HepG2 (cell line): ENCODE data around the gene SERPINB11. TPM values are rescaled to one million over a fixed set of nuclear protein-coding genes. Genes with fewer than 3 reads are reported as not detected.

Experiments used
- ATAC-seq: fragments of 200-7000 bp; cut with Tn5 transposase; 3 replicates; pipeline ENCODE4 v1.9.1; 2020; ENCODE audit warnings: mild to moderate bottlenecking, moderate library complexity
- BruUV-seq: library from RNA; stranded (reverse); fragments of 400-500 nt; replicated peaks from 2 replicates; lab custom pipeline; 2021; lab: Mats Ljungman, UMichigan
- CTCF ChIA-PET: fragments of 300-600 bp; formaldehyde crosslinking; extraction: SDS; loops from one replicate; lab custom pipeline; 2021; ENCODE audit warnings: low total read pairs, inconsistent platforms, low intra/inter-chr PET ratio; lab: Yijun Ruan, JAX
- POLR2A ChIA-PET: fragments of 350-600 bp; sonication (Branson Sonifier 250); formaldehyde crosslinking; loops from one replicate; lab custom pipeline; 2020; ENCODE audit warnings: antibody characterized with exemption, inconsistent platforms; lab: Yijun Ruan, JAX
- DNase-seq: peaks from one replicate; pipeline ENCODE4 v3.0.0-alpha.2; 2015; ENCODE audit warnings: low spot score
- FAIRE-seq: peaks from 3 replicates; lab custom pipeline; 2011; peaks lifted over from hg19 to GRCh38; lab: Jason Lieb, UNC
- H2AFZ ChIP-seq: one replicate; pipeline ENCODE4 v1.6.1; 2011; ENCODE audit warnings: low read length, inconsistent platforms
- H3K27ac ChIP-seq: fragments of 300-600 bp; 3 replicates; pipeline ENCODE4 v1.8.0; 2011; ENCODE audit warnings: mixed run types, mild to moderate bottlenecking, mixed read lengths, low read length, inconsistent platforms; ENCODE audit not compliant: insufficient read depth; ENCODE audit errors: extremely low read length
- H3K27me3 ChIP-seq, 2 experiments: fragments of 200-600 bp in 1 of 2; 2 replicates in 1 of 2; 3 replicates in 1 of 2; pipeline versions ENCODE4 v1.6.0 to v1.8.0; 2011; ENCODE audit warnings: low read length in 2 of 2, mild to moderate bottlenecking in 2 of 2, moderate library complexity in 2 of 2, inconsistent platforms in 1 of 2; ENCODE audit not compliant: insufficient read depth in 2 of 2, control insufficient read depth in 1 of 2
- H3K36me3 ChIP-seq, 2 experiments: fragments of 200-600 bp in 1 of 2; replicated peaks in 1 of 2; 2 replicates in 1 of 2; 3 replicates in 1 of 2; pipeline versions ENCODE4 v1.5.1 to v1.8.0; 2011; ENCODE audit warnings: low read length in 2 of 2, inconsistent platforms in 1 of 2; ENCODE audit not compliant: insufficient read depth in 2 of 2, control insufficient read depth in 1 of 2
- H3K4me1 ChIP-seq: 2 replicates; pipeline ENCODE4 v1.5.1; 2012; ENCODE audit warnings: low read length, inconsistent platforms; ENCODE audit not compliant: insufficient read depth
- H3K4me2 ChIP-seq: 2 replicates; pipeline ENCODE4 v1.6.0; 2011; ENCODE audit warnings: low read depth, low read length, inconsistent platforms
- H3K4me3 ChIP-seq, 3 experiments: fragments of 200-600 bp in 1 of 3; sonication (generic), shearing (Covaris generic) in 1 of 3; replicated peaks in 1 of 3; 2 replicates each; pipeline ENCODE4 v1.5.1; 2011 to 2016; ENCODE audit warnings: low read length in 3 of 3, inconsistent platforms in 2 of 3, low read depth in 2 of 3, mild to moderate bottlenecking in 2 of 3, control low read depth in 1 of 3, mixed read lengths in 1 of 3; ENCODE audit not compliant: insufficient read depth in 1 of 3
- H3K79me2 ChIP-seq: one replicate; pipeline ENCODE4 v1.6.1; 2011; ENCODE audit warnings: low read length, inconsistent platforms; ENCODE audit not compliant: insufficient read depth
- H3K9ac ChIP-seq: 2 replicates; pipeline ENCODE4 v1.6.0; 2011; ENCODE audit warnings: mild to moderate bottlenecking, low read depth, low read length, inconsistent platforms; ENCODE audit not compliant: insufficient read depth
- H3K9me3 ChIP-seq: 2 replicates; pipeline ENCODE4 v1.5.1; 2012; ENCODE audit warnings: mild to moderate bottlenecking, low read length
- H4K20me1 ChIP-seq: 2 replicates; pipeline ENCODE4 v1.6.0; 2011; ENCODE audit warnings: inconsistent platforms, mild to moderate bottlenecking, low read length, moderate library complexity; ENCODE audit not compliant: insufficient read depth
- ATF4 ChIP-seq, 2 experiments: fragments of 450-650 bp in 1 of 2; sonication (generic) in 1 of 2; formaldehyde crosslinking; IDR thresholded peaks; 2 replicates each; pipeline versions ENCODE4 v1.5.0 to v1.8.0; 2020 to 2022; ENCODE audit warnings: mild to moderate bottlenecking in 1 of 2, missing genetic modification reagents in 1 of 2
- CTCF ChIP-seq: sonication (generic); formaldehyde crosslinking; IDR thresholded peaks from 2 replicates; pipeline ENCODE4 v1.5.0; 2020; ENCODE audit warnings: mild to moderate bottlenecking, missing genetic modification reagents, moderate library complexity
- ETS1 ChIP-seq: sonication (generic); formaldehyde crosslinking; IDR thresholded peaks from 2 replicates; pipeline ENCODE4 v1.4.0; 2020; ENCODE audit warnings: missing genetic modification reagents
- GPN1 ChIP-seq: sonication (generic); formaldehyde crosslinking; IDR thresholded peaks from 2 replicates; pipeline ENCODE4 v1.5.1; 2020; ENCODE audit warnings: missing genetic modification reagents, borderline replicate concordance
- HDAC6 ChIP-seq: fragments of 200-600 bp; sonication (generic); IDR thresholded peaks from 2 replicates; pipeline ENCODE4 v1.7.0; 2017; ENCODE audit warnings: mild to moderate bottlenecking, antibody characterized with exemption, low read length, low read depth
- HINFP ChIP-seq: sonication (generic); formaldehyde crosslinking; IDR thresholded peaks from 2 replicates; pipeline ENCODE4 v1.4.0; 2020; ENCODE audit warnings: low read depth, mild to moderate bottlenecking, missing genetic modification reagents
- MLXIP ChIP-seq: sonication (generic); formaldehyde crosslinking; IDR thresholded peaks from 2 replicates; pipeline ENCODE4 v1.9.0; 2021; ENCODE audit warnings: missing genetic modification reagents, borderline replicate concordance
- SIX4 ChIP-seq: sonication (generic); formaldehyde crosslinking; IDR thresholded peaks from 2 replicates; pipeline ENCODE4 v1.4.0; 2020; ENCODE audit warnings: missing genetic modification reagents
- SOX13 ChIP-seq, 3 experiments: fragments of 450-650 bp in 1 of 3; sonication (generic) in 1 of 3; formaldehyde crosslinking in 1 of 3; IDR thresholded peaks in 2 of 3; conservative IDR thresholded peaks in 1 of 3; 2 replicates each; pipeline versions ENCODE4 v1.5.0 to v1.6.1; 2016 to 2020; ENCODE audit warnings: antibody characterized with exemption in 1 of 3, mild to moderate bottlenecking in 1 of 3, missing compliant biosample characterization in 1 of 3, missing genetic modification reagents in 1 of 3, moderate library complexity in 1 of 3
- ZC3H13 ChIP-seq: sonication (generic); formaldehyde crosslinking; IDR thresholded peaks from 2 replicates; pipeline ENCODE4 v1.8.1; 2023; ENCODE audit warnings: mild to moderate bottlenecking, missing genetic modification reagents, moderate library complexity
- ZNF3 ChIP-seq: IDR thresholded peaks from 2 replicates; pipeline ENCODE4 v1.7.0; 2017; ENCODE audit warnings: inconsistent platforms
- ZNF672 ChIP-seq: sonication (generic); formaldehyde crosslinking; IDR thresholded peaks from 2 replicates; pipeline ENCODE4 v1.8.1; 2022; ENCODE audit warnings: missing genetic modification reagents
- ZNF780A ChIP-seq: sonication (generic); formaldehyde crosslinking; IDR thresholded peaks from 2 replicates; pipeline ENCODE4 v1.8.0; 2022; ENCODE audit warnings: mild to moderate bottlenecking, missing genetic modification reagents, moderate library complexity
- ZNF883 ChIP-seq: sonication (generic); formaldehyde crosslinking; IDR thresholded peaks from 2 replicates; pipeline ENCODE4 v1.5.1; 2020; ENCODE audit warnings: mild to moderate bottlenecking, missing genetic modification reagents; ENCODE audit errors: not compliant biosample characterization
- WGBS: methylation state at CpG from one replicate; pipeline ENCODE4 v1.1.6; 2017; ENCODE audit warnings: low lambda C conversion rate; 5-methylcytosine and 5-hydroxymethylcytosine counted together
- in situ Hi-C: cut with HindIII; loops from 2 replicates; pipeline ENCODE4 v1.10.0; 2017; ENCODE audit warnings: low pct_unique_long_range_greater_than_20kb; ENCODE audit not compliant: extremely low pct_ligation_motif_present
- intact Hi-C: fragments of 100-400 bp; cut with micrococcal nuclease; formaldehyde crosslinking; loops from one replicate; pipeline ENCODE4 v1.10.0; 2022; ENCODE audit not compliant: unreplicated experiment
- polyA plus RNA-seq, 8 experiments: library from polyadenylated mRNA; depleted of rRNA in 3 of 8; stranded (reverse) in 7 of 8; unstranded in 1 of 8; fragments of >200 nt; fragmentation: Illumina TruSeq in 4 of 8; extraction: Trizol in 4 of 8; gene quantifications; 2 replicates each; pipeline versions ENCODE4 v1.2.1 to v1.2.3, GENCODE V29; 2011 to 2016; ENCODE audit warnings: low read depth in 4 of 8, missing spikeins in 1 of 8, mixed read lengths in 1 of 8; ENCODE audit not compliant: insufficient read depth in 1 of 8
- total RNA-seq, 5 experiments: library from RNA; depleted of rRNA; stranded (reverse); fragments of >200 nt; fragmentation: Illumina TruSeq; extraction: Trizol; gene quantifications; 2 replicates each; pipeline ENCODE4 v1.2.3, GENCODE V29; 2016; ENCODE audit warnings: low read depth in 1 of 5

Gene SERPINB11
- total and polyA plus RNA-seq, 2 of the 13 experiments (the other 11 are each of a cell fraction or from before 2014, with no cell fraction given): not detected

GRCh38 chr18:63762518-63762917, 59.8 kb downstream of the SERPINB11 start:
- H3K79me2 ChIP-seq: no peaks in the 10 kb centered on the region
- no peak overlapping the region for H3K4me3 ChIP-seq
- no peak overlapping the region for H3K9ac ChIP-seq
- H3K9me3 ChIP-seq: peaks cover 19% of the 10 kb centered on the region; the same call in 1 of the 2 replicates
- no peaks in the 10 kb centered on the region for H3K27me3 ChIP-seq
- no peak overlapping the region for H3K4me2 ChIP-seq
- no peak overlapping the region for H2AFZ ChIP-seq
- POLR2A ChIA-PET: no interaction called here
- no TSS peak for BruUV-seq
- FAIRE-seq (no peak), ATAC-seq (no peak), DNase-seq (no peak)
- in situ Hi-C loops: no loop called here
- intact Hi-C loops: no loop called here
- CTCF ChIA-PET: no interaction called here
- H3K36me3 ChIP-seq: no peaks in the 10 kb centered on the region
- H3K27ac ChIP-seq: no peak overlapping the region
- 0% methylated on average over 1 of the region's 1 CpG for WGBS
- H4K20me1 ChIP-seq: no peaks in the 10 kb centered on the region
- H3K4me1 ChIP-seq: no peaks in the 10 kb centered on the region
- TF ChIP-seq ZC3H13 (CRISPR knock-in tag) (no peak), ZNF672 (no peak), SIX4 (no peak), MLXIP (CRISPR knock-in tag) (no peak), GPN1 (no peak), ZNF3 (no peak), ATF4 (CRISPR knock-in tag; IDR thresholded peaks at IDR 0.05) (no peak), CTCF (CRISPR knock-in tag) (no peak), ZNF780A (CRISPR knock-in tag) (no peak), HDAC6 (no peak), SOX13 (IDR thresholded peaks at IDR 0.05) (no peak), SOX13 (CRISPR knock-in tag; conservative IDR thresholded peaks at IDR 0.05 in 1 of 2, IDR thresholded peaks at IDR 0.05 in 1 of 2) (no peak), ZNF883 (CRISPR knock-in tag) (no peak), HINFP (CRISPR knock-in tag) (no peak), ETS1 (CRISPR knock-in tag) (no peak)
